ENCODE data around the gene TUBA3E. TPM values are rescaled to one million over a fixed set of nuclear protein-coding genes. Genes with fewer than 3 reads are reported as not detected.
"Not testable (repeated sequence)": the region's sequence is repeated elsewhere in the genome, so short reads cannot be mapped to it uniquely, and the experiment has no call there.

TUBA3E gene
- total and polyA plus RNA-seq, 2 of the 8 experiments (the other 6 are each of a cell fraction or from before 2014, with no cell fraction given): not detected

DNA sequence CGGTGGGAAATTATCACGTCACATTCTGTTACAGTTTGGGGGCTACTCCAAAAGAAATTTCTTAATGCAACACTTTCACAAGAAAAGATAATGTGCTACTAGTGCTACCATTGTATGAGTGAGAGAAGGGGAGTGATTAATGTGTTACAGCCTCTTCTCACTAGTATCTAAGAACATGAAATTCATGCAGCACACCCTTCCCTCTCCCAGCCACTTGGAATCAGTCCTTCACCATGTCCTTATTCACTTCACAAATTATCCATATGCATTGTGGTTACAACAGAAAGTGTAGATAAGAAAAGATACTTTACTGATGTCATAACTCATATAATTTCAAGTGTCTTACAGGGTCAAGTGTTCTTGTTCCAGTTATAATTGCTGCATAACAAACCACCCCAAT, 20.9 kb upstream of the TUBA3E start:
- FAIRE-seq: not testable (repeated sequence)

GRCh38 chr2:130207051-130207450, 8.8 kb upstream of the TUBA3E start:
- DNase-seq (ENCODE audit: low read depth in 1 of 2, low spot score in 2 of 2); H3K4ac ChIP-seq (replicated peaks; ENCODE audit: insufficient read length, low read depth, low read length); H2BK120ac ChIP-seq (replicated peaks; ENCODE audit: low read depth, low read length); H3K27me3 ChIP-seq (replicated peaks in 1 of 4; ENCODE audit: control insufficient read depth in 3 of 4, extremely low read depth in 1 of 4, insufficient read depth in 3 of 4, low read length in 3 of 4); CTCF ChIA-PET (ENCODE audit: partially characterized antibody); H3K27ac ChIP-seq (ENCODE audit: low read depth, low read length); FAIRE-seq; H3K9ac ChIP-seq (replicated peaks in 1 of 4; ENCODE audit: extremely low read depth in 1 of 4, low read depth in 3 of 4, low read length in 3 of 4); H3K4me3 ChIP-seq (ENCODE audit: extremely low read depth in 1 of 4, insufficient read depth in 2 of 4, low read depth in 3 of 4, low read length in 4 of 4); H3K36me3 ChIP-seq (ENCODE audit: control insufficient read depth in 2 of 4, insufficient read depth in 4 of 4, low read length in 3 of 4); H3K79me1 ChIP-seq (ENCODE audit: low read depth, low read length); H3K9me3 ChIP-seq (ENCODE audit: insufficient read depth in 2 of 2, low read depth in 1 of 2, low read length in 1 of 2); H4K5ac ChIP-seq (ENCODE audit: insufficient read length, low read depth, low read length); H2AK5ac ChIP-seq (ENCODE audit: low read depth, low read length); H2BK15ac ChIP-seq (ENCODE audit: low read length); H2BK20ac ChIP-seq (ENCODE audit: low read length); H2BK12ac ChIP-seq (ENCODE audit: low read depth, low read length); H3K23ac ChIP-seq (ENCODE audit: insufficient read length); H3K79me2 ChIP-seq (ENCODE audit: control insufficient read depth in 1 of 2, insufficient read depth in 2 of 2, low read length in 2 of 2); H2AFZ ChIP-seq (ENCODE audit: low read length); H4K8ac ChIP-seq (ENCODE audit: extremely low read depth, insufficient read depth, low read length); H3K14ac ChIP-seq (ENCODE audit: insufficient read length); H3K4me2 ChIP-seq (ENCODE audit: insufficient read depth in 1 of 2, low read depth in 2 of 2, low read length in 2 of 2); H3K18ac ChIP-seq (ENCODE audit: extremely low read depth, low read length); H4K20me1 ChIP-seq (replicated peaks in 1 of 2; ENCODE audit: control insufficient read depth in 1 of 2, insufficient read depth in 2 of 2, low read length in 2 of 2); H3K23me2 ChIP-seq (ENCODE audit: low read depth, low read length); H3K4me1 ChIP-seq (replicated peaks in 1 of 4; ENCODE audit: control insufficient read depth in 3 of 4, insufficient read depth in 4 of 4, low read length in 3 of 4); H2BK5ac ChIP-seq (ENCODE audit: low read depth, low read length); H4K91ac ChIP-seq (replicated peaks; ENCODE audit: insufficient read length, low read length); POLR2A ChIA-PET (ENCODE audit: partially characterized antibody); H3K56ac ChIP-seq (replicated peaks; ENCODE audit: insufficient read length, low read depth, low read length): not testable (repeated sequence)
- 97% methylated on average over 10 of the region's 13 CpGs; no CpG with 5 or more reads in 1 of the 2 experiments for WGBS, 2 experiments (ENCODE audit: extremely low coverage in 1 of 2, insufficient coverage in 1 of 2, insufficient read length in 1 of 2, insufficient replicate concordance in 2 of 2, low coverage in 1 of 2, low lambda C conversion rate in 2 of 2, missing lambda C conversion rate in 1 of 2)

More for the DNA sequence above, 20.9 kb upstream of the TUBA3E start:
- H3K27ac ChIP-seq (ENCODE audit: low read depth, low read length); H3K56ac ChIP-seq (replicated peaks; ENCODE audit: insufficient read length, low read depth, low read length); H2BK12ac ChIP-seq (ENCODE audit: low read depth, low read length); H3K23me2 ChIP-seq (ENCODE audit: low read depth, low read length); H4K91ac ChIP-seq (replicated peaks; ENCODE audit: insufficient read length, low read length); DNase-seq (ENCODE audit: low read depth in 1 of 2, low spot score in 2 of 2); H2BK120ac ChIP-seq (replicated peaks; ENCODE audit: low read depth, low read length); H2BK15ac ChIP-seq (ENCODE audit: low read length); POLR2A ChIA-PET (ENCODE audit: partially characterized antibody); H3K27me3 ChIP-seq (replicated peaks in 1 of 4; ENCODE audit: control insufficient read depth in 3 of 4, extremely low read depth in 1 of 4, insufficient read depth in 3 of 4, low read length in 3 of 4); H3K4me1 ChIP-seq (replicated peaks in 1 of 4; ENCODE audit: control insufficient read depth in 3 of 4, insufficient read depth in 4 of 4, low read length in 3 of 4); H3K23ac ChIP-seq (ENCODE audit: insufficient read length); CTCF ChIA-PET (ENCODE audit: partially characterized antibody); H3K14ac ChIP-seq (ENCODE audit: insufficient read length); H4K8ac ChIP-seq (ENCODE audit: extremely low read depth, insufficient read depth, low read length); H2BK20ac ChIP-seq (ENCODE audit: low read length); H2BK5ac ChIP-seq (ENCODE audit: low read depth, low read length); H2AFZ ChIP-seq (ENCODE audit: low read length); H3K9me3 ChIP-seq (ENCODE audit: insufficient read depth in 2 of 2, low read depth in 1 of 2, low read length in 1 of 2); H3K9ac ChIP-seq (replicated peaks in 1 of 4; ENCODE audit: extremely low read depth in 1 of 4, low read depth in 3 of 4, low read length in 3 of 4); H3K4ac ChIP-seq (replicated peaks; ENCODE audit: insufficient read length, low read depth, low read length); H2AK5ac ChIP-seq (ENCODE audit: low read depth, low read length); H3K79me1 ChIP-seq (ENCODE audit: low read depth, low read length); H3K36me3 ChIP-seq (ENCODE audit: control insufficient read depth in 2 of 4, insufficient read depth in 4 of 4, low read length in 3 of 4); H3K4me3 ChIP-seq (ENCODE audit: extremely low read depth in 1 of 4, insufficient read depth in 2 of 4, low read depth in 3 of 4, low read length in 4 of 4); H4K20me1 ChIP-seq (replicated peaks in 1 of 2; ENCODE audit: control insufficient read depth in 1 of 2, insufficient read depth in 2 of 2, low read length in 2 of 2); H3K18ac ChIP-seq (ENCODE audit: extremely low read depth, low read length); H3K4me2 ChIP-seq (ENCODE audit: insufficient read depth in 1 of 2, low read depth in 2 of 2, low read length in 2 of 2); H3K79me2 ChIP-seq (ENCODE audit: control insufficient read depth in 1 of 2, insufficient read depth in 2 of 2, low read length in 2 of 2); H4K5ac ChIP-seq (ENCODE audit: insufficient read length, low read depth, low read length): not testable (repeated sequence)
- WGBS, 2 experiments (ENCODE audit: extremely low coverage in 1 of 2, insufficient coverage in 1 of 2, insufficient read length in 1 of 2, insufficient replicate concordance in 2 of 2, low coverage in 1 of 2, low lambda C conversion rate in 2 of 2, missing lambda C conversion rate in 1 of 2): no CpG with 5 or more reads among the region's 2 CpGs

All from H1 (cell line).